ENCODE results near the gene PITPNM1.
"Not testable (repeated sequence)": the region's sequence is repeated elsewhere in the genome, so short reads cannot be mapped to it uniquely, and the experiment has no call there.

PITPNM1 gene
- total RNA-seq: 134 to 139 reads per million in 2 donors

GRCh38 chr11:67504950-67505581 is at the start of gene PITPNM1:
Gene PITPNM1, minus strand, starts transcription at chr11:67505363. Its CDS starts 1,183 bp downstream, at chr11:67504180.
- peak; percentile 68 for DNase-seq

GRCh38 chr11:67551697-67552096 is 46.5 kb upstream of the PITPNM1 start:
- not testable (repeated sequence) for DNase-seq

- no peak for DNase-seq
These were observed 46.0 kb upstream of the PITPNM1 start for GRCh38 chr11:67551127-67551526.

- DNase-seq: no peak
These were observed 43.5 kb upstream of the PITPNM1 start for GRCh38 chr11:67548555-67549110.

GRCh38 chr11:67548112-67548511 is 42.9 kb upstream of the PITPNM1 start:
- not testable (repeated sequence) for DNase-seq

GRCh38 chr11:67545280-67545679 is 40.1 kb upstream of the PITPNM1 start:
- no peak for DNase-seq

- DNase-seq: no peak
These were observed 39.6 kb upstream of the PITPNM1 start for GRCh38 chr11:67544616-67545242.

GRCh38 chr11:67543585-67543984 is 38.4 kb upstream of the PITPNM1 start:
- no peak for DNase-seq

GRCh38 chr11:67542971-67543370 is 37.8 kb upstream of the PITPNM1 start:
- DNase-seq: no peak

GRCh38 chr11:67542169-67542568 is 37.0 kb upstream of the PITPNM1 start:
- no peak for DNase-seq

- DNase-seq: no peak
These were observed 36.0 kb upstream of the PITPNM1 start for GRCh38 chr11:67541198-67541597.

- DNase-seq: no peak
These were observed 34.4 kb upstream of the PITPNM1 start for GRCh38 chr11:67539550-67539949.

- no peak for DNase-seq
These were observed 33.8 kb upstream of the PITPNM1 start for GRCh38 chr11:67538823-67539505.

GRCh38 chr11:67538306-67538705 is 33.1 kb upstream of the PITPNM1 start:
- no peak for DNase-seq

GRCh38 chr11:67535561-67535960 is 30.4 kb upstream of the PITPNM1 start:
- no peak for DNase-seq

- no peak for DNase-seq
These were observed 29.0 kb upstream of the PITPNM1 start for GRCh38 chr11:67534070-67534679.

GRCh38 chr11:67532889-67533288 is 27.7 kb upstream of the PITPNM1 start:
- no peak for DNase-seq

- no peak for DNase-seq
These were observed 25.1 kb upstream of the PITPNM1 start for GRCh38 chr11:67530282-67530592.

- no peak for DNase-seq
These were observed 23.2 kb upstream of the PITPNM1 start for GRCh38 chr11:67528376-67528775.

- DNase-seq: no peak
These were observed 20.3 kb upstream of the PITPNM1 start for GRCh38 chr11:67525275-67525976.

GRCh38 chr11:67524480-67524808 is 19.3 kb upstream of the PITPNM1 start:
- DNase-seq: no peak

GRCh38 chr11:67523556-67524479 is 18.7 kb upstream of the PITPNM1 start:
- no peak for DNase-seq
